Measurements from ENCODE around the gene THRA.

GRCh38 chr17:40032322-40033320 lies 30.1 kb upstream of the THRA start:
- TF ChIP-seq CSRNP3 (CRISPR knock-in tag; IDR thresholded peaks at IDR 0.05) (no peak), TSHZ2 (CRISPR knock-in tag; IDR thresholded peaks at IDR 0.05) (no peak), GLIS3 (CRISPR knock-in tag; IDR thresholded peaks at IDR 0.05) (no peak), POU6F1 (CRISPR knock-in tag; IDR thresholded peaks at IDR 0.05; ENCODE audit: borderline replicate concordance, low read depth) (no peak), ZNF565 (CRISPR knock-in tag; conservative IDR thresholded peaks at IDR 0.05; ENCODE audit: low read depth) (no peak), RARB (CRISPR knock-in tag; IDR thresholded peaks at IDR 0.05) (no peak), ZNF8 (CRISPR knock-in tag; IDR thresholded peaks at IDR 0.05) (no peak)
